EH (cell line): Measurements from ENCODE around the gene ZCCHC17.

Experiments used
- DNase-seq: peaks from one replicate; pipeline ENCODE4 v3.0.0-alpha.2; 2015; ENCODE audit warnings: low read depth

Gene ZCCHC17

DNA sequence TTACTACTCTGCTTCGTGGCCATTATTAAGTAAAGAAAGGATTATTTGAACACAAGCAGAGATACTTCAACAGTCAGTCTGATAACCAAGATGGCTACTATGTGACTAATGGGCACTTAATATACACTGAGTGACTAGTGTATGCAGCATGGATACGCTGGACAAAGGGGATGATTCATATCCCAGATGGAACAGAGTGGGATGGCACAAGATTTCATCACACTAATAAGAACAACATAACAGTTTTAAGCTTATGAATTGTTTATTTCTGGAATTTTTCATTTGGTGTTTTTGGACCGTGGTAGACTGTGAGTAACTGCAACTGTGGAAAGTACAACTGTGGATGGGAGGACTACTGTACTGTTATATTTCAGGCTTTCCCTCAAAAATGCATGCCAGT lies 9.4 kb downstream of the ZCCHC17 start:
- peak; percentile 96 for DNase-seq

DNA sequence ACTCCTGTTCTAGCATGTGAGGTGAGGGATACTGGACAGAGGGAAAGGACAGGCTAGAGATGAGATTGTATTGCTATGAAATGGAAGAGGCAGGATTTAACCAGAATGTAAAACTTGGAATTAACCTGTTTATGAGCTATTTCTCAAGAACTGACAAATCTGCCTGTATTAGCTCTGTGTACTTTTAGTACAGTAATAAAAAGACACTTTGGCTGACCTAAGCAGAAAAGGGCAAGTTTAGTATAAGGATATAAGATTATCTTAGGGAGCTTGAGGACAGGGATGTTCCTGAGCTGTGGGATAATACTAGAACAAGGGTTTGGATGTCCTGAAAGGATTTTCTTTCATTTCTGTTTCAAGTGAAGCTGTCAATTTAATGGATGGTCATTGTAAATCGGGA lies 11.2 kb downstream of the ZCCHC17 start:
- no peak for DNase-seq

DNA sequence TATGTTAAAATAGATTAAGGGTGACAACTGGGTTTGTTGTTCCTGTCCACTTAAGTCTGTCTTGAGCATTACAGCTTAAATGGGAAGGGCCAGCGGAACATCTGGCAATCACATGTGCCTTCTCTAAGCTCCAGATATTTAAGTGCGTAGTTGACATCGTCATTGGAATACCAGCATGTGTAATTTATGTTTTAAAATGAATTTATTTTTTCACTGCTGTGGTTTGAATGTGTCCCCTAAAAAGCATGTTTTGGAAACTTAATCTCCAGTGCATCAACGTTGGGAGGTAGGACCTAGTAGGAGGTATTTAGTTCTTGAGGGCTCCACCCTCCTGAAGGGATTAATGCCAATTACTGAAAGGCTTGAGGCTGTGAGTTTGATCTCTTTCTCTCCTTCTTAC lies 13.4 kb downstream of the ZCCHC17 start:
- no peak for DNase-seq

DNA sequence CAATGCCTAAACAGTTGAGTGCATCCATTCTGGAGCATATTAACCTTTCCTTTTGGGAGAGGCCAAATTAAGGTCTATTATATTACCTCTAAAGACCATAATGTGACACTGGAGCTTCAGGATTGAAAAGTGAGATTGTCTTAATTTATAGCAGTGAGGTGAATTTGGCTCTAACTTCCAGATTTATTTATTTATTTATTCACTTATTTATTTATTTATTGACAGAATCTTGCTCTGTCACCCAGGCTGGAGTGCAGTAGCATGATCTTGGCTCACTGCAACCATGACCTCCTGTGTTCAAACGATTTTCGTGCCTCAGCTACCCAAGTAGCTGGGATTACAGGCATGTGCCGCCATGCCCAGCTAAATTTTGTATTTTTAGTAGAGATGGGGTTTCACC lies 19.1 kb downstream of the ZCCHC17 start:
- no peak for DNase-seq

DNA sequence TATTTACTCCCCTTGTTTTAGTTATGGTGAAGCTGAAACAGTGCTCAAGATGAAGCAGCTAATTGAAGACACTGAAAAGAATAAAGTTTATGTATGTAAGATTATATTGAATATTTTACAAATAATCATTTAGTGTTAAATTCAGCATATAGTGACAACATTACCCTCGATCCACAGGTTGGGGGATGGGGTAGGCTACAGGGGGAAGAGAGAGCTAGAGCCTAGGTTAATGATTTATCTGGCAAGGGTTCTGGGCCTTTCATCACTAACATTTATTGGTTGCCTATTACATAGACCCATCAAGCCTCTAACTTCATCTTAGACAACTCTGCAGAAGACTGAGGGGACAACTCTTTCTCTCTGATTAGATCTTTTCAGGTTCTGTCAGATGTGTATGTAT lies 21.3 kb downstream of the ZCCHC17 start:
- DNase-seq, result no peak

DNA sequence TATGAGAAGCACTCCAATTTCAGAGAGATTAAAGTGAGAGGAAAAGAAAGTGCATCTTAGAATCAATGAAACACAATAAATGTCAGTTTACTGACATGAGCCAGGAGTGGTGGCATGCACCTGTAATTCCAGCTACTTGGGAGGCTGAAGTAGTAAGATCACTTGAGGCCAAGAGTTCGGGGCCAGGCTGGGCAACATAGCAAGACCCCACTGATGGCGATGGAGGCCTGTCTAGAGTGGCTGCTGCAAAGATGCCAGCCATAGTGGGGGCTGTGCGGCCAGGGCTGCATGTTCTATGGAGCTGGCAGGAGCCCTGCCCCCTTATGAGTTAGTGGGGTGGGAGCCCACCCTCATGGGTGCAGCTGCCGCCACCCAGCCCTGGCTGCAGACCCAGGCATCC lies 27.3 kb downstream of the ZCCHC17 start:
- DNase-seq, result no peak

DNA sequence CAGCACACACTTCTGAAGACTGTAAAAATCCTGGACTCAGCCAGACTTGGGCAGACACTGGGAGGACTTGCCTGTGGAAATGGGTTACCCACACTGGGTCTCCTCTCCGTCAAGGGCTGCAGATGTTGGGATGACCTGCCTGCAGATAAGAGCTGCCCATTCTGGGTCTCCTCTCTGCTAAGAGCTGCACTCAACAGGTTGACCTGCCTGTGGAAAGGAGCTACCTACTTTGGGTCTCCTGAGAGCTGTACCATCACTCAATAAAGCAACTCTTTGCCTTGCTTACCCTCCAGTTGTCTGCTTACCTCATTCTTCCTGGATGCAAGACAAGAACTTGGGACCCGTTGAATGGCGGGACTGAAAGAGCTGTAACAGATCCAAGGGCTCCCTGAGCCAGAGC lies 28.2 kb downstream of the ZCCHC17 start:
- no peak for DNase-seq

DNA sequence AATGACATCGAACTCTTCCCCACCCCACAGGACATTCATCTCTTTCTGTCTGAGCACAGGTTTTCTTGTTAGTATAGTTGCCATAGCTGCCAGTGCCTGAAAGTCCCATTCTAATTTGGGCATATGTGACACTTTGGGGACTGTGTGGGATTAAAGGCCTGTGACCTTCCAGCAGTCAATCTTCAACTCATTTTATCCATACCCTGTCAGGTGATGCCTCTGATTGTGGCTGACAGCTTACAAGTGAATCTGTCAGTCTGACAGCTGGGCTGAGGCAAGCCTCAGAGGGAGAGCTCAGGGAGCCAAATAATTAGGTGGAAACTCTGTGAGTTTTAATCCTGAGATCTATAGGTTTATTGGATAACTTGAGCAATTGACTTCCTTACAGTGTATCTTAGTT lies 29.6 kb downstream of the ZCCHC17 start:
- DNase-seq, result no peak

DNA sequence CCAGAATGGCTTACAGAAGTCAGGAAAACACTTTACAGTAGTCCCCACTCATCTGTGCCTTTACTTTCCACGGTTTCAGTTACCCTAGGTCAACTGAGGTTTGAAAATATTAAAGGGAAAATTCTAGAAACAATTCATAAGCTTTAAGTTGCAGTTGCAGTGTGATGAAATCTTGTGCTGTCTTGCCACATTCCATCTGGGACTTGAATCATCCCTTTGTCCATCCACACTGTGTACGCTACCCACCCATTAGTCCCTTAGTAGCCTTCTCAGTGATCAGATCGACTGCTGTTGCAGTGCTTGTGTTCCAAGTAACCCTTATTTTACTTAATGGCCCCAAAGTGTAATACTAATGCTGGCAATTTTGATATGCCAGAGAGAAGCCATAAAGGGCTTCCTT lies 30.5 kb downstream of the ZCCHC17 start:
- DNase-seq, result peak; percentile 44

DNA sequence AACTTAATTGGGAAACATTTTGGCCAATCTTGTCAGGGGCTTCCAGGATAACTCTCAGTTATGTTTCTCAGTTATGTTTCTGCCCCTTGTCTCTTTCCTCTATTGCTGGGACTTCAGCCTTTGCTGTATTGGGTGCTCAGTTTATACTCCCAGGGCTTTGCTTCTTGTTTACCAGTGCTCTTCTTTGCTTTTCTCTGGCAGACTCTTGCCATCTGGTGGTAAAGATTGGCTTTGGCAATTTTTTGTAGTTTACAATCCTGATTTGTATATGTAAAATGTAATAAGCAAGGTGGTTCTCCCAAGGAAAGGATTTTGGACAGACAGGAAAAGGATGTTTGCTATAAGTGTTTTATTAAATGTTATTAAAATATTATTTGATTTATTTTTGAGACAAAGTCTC lies 38.2 kb downstream of the ZCCHC17 start:
- peak; percentile 62 for DNase-seq

DNA sequence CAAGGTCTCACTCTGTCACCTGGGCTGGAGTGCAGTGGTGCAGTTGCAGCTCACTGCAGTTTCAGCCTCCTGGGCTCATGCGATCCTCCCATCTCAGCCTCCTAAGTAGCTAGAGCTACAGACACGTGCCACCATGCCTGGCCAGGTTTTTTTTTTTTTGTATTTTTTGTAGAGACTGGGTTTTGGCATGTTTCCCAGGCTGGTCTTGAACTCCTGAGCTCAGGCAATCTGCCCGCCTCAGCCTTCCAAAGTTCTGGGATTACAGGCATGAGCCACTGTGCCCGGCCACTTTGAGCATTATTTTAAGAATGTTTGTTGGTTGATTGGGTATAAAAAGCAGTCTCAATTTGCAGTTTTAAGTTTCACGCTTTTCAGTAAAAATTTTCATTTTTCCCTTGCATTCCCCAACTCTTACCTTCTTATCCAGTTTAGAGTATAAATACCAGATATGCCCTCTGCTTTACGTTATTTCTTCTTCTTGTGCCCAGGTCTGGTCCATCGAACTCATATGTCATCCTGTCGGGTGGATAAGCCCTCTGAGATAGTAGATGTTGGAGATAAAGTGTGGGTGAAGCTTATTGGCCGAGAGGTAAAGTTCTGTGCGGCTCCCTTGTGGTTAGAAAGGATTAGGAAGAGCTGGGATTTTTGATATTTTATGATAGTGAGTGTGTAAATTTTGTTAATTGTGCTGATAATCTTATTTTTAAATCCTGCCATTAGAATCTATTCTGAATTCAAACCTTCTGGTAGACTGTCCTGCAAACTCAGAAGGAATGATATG lies 40.0 kb downstream of the ZCCHC17 start:
- DNase-seq, result no peak

DNA sequence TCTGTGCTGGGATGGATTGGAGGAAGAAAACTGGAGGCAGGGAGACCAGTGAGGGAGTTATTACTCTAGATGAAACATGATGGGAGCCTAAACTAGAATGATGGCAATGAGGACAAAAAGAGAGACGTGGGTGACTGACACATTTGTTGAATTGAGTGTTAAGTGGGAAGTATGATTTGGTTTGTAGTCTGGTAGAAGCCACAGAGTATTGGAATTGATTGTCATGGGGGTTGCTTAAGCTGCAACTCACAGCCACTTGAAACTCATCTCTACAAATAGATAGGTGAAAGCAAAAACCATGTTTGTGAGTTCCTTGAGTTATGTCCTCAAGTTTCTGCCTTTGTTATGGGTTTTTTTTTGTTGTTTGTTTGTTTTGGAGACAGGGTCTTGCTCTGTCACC lies 47.7 kb downstream of the ZCCHC17 start:
- no peak for DNase-seq

DNA sequence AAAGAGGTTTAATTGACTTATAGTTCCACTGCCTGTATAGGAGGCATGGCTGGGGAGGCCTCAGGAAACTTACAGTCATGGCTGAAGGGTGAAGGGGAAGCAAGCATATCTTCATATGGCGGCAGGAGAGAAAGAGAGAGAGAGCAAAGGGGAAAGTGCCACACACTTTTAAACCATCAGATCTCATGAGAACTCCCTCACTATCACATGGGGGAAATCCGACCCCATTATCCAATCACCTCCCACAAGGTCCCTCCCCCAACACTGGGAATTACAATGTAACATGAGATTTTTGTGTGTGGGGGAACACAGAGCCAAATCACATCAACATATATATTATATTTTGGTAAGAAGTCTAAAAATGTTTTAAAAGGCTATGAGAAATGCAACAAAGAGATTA lies 48.8 kb downstream of the ZCCHC17 start:
- DNase-seq, result no peak

DNA sequence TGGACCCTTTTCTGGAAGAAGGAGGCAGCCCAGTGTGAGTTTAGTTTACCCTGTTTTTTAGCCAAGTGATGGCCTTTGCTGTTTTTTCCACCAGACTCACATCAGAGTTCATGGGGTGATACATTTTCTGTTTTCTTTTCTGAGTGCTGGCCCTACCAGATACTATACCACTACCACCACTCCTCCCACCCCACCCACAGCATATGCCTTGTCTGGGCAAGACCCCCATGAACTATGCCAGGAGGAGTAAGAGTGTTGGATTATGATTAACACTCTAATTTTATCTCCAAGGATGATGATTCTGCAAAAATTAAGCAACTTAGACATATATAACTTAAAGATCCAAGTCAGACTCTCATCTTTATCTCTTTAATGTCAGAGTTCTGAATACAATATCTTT lies 50.0 kb downstream of the ZCCHC17 start:
- no peak for DNase-seq

DNA sequence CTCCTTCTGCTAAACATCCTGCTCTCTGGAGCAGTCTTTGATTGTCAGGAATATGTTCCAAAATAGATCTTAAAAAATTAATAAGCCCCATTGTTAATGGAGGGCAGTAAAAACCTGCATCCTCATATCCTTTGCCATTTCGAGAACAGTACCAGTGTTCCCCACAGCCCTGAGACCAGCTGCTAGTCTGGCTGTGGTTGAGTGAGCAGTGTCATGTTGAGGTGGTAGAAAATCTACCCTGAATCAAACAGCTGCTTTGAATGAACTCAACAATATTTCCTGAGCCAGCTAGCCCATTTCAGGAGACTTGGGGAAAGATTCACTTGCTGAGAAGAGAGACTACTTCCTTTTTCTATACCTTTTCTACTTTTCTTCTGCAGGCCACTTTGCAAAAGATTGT lies 51.6 kb downstream of the ZCCHC17 start:
- DNase-seq, result no peak

DNA sequence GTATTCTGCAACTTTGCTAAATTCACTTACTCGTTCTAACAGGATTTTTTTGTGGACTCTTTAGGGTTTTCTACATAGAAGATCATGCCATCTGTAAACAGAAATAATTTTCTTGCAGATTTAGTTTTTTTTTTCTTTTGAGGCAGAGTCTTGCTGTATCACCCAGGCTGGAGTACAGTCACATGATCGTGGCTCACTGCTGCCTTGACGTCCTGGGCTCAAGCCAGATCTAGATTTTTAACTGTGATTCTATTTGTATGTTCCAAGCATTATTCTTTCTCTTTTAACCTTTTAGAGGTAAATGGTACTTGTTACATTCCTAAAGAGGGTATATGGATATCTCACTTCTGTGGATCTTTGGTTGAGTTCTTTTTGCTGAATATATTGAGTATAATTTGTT lies 57.5 kb downstream of the ZCCHC17 start:
- DNase-seq, result peak; percentile 9

DNA sequence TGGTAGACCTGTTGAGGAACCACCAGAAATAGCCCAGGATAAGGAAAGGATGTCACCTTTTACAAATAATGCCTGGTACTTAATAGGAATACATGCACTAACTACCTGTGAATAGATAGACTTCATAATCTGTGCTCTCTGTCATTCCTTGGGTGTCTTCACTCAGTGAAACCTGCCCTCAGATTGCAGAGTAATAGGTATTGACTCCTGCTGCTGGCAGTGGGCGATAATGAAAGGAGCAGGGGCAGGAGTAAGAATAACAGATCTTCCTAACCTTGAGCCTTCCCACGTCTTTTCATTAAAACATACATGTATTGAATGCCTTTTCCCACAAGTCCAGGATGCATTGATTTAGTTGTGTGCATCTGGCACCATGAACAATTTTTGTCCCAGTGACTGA lies 59.6 kb downstream of the ZCCHC17 start:
- no peak for DNase-seq

DNA sequence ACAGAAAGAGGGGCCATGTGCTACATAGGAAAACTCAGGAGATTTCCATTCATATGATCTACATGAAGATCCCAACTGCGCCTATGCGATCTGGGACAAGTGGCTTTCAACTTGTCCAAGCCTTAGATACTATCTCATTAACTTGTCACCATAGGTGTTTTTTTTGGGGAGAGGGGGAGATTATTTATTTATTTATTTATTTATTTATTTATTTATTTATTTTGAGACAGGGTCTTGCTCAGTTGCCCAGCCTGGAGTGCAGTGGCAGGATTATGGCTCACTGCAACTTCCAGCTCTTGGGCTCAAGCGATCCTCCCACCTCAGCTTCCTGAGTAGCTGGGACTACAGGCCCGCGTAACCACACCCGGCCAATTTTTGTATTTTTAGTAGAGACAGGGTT lies 64.8 kb downstream of the ZCCHC17 start:
- no peak for DNase-seq

DNA sequence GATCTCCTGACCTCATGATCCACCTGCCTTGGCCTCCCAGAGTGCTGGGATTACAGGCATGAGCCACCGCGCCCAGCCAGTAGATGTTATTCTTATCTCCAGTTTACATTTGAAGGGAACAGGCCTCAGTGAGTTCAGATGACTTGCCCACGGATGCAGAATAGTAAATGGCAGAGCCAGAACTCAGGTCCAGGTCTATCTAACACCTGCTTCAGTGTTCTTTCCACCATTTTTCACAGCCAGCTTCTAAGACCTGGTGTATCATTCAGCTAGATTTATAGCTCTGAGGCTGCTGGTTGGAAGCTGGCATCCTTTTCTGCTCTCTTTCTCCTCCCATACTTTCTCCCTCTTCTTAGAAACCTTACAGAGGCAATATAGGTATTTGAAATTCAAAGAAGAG lies 65.2 kb downstream of the ZCCHC17 start:
- DNase-seq, result no peak

DNA sequence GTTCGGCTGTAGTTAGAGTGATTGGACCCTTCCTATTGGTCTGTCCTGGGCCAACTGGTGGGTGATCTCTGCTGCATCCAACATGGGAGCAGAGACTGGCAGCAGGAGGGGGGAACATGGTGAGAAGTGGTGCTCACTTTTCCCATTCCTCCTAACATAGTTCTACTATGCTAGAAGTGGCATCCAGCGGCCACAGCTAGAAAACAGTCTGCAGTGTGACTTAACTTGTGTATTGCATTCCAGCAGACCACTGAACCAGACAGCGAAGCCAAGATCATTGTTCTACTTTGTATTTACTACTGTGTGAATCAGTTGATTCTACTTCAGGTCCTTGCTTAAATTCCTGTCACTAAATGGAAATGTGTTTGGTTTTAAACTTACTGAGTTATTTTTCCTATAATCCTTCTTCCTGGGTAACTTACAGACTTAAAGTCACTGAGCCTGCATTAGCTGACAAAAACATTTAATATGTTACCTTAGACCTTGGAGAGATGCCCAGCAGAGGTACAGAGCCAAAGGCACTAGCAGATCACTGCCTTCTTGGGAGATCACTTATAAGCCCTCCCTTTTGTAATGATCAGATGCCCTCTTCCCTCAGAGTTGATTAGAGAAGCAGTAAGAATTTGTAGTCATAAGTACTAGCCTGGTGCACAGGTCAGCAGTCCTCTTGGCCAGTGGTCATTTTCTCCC lies 67.9 kb downstream of the ZCCHC17 start:
- DNase-seq, result no peak

DNA sequence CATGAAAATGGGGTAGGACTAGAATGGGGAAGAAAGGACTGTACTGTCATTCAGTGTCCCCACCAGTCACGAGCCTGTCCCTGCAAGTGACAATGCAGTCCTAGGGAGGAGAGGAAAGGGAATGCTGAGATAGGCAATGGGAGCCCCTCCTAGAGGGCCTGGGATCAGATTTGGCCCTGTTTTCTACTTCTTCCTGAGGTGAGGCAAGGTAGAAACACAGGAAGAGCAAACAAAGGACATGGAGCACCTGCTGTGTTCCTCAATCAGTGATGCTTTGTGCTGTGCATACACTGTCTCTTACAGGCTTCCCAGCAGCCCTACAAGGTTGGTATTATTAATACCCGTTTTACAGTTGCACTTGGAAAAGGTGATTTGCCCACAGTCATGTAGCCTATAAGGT lies 70.0 kb downstream of the ZCCHC17 start:
- no peak for DNase-seq

DNA sequence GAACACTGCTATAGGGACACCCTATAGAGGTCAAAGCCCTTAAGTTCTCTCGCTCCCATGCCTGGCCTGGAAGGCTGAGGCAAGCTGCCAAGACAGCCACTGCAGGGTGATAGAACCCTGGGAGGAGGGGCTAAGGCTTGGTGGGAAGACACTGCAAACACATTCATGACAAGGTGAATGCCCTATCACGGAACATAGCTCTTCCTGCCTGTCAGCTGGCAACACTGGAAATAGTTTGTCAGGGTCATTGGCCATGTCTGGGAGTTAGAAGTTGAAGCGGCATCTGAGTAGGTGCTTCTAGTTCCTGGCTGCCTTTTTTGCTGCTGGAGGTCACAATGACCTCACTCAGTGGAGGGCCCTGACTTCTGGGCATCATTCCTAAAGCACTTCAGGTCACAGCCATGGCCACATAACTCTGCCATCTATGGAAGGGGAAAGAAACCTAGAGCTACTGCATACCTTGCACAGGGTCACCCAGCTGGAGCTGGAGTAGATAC lies 71.8 kb downstream of the ZCCHC17 start:
- DNase-seq, result peak; percentile 14

DNA sequence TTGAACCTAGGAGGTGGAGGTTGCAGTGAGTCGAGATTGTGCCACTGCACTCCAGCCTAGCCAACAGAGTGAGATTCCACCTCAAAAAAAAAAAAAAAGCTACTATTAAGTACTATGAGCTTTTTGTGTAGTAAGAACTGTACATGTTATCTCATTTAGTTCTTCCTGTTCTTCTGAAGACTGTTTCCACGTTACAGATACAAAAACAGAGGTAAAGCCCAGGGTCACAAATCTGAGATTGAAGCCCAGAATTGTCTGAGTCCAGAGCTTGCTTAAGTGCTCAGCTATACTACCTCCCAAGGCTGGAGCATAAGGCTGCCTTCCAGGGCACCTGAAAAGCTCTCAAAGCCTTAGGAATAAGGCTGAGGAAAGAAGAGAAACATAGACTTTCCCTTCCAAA lies 73.2 kb downstream of the ZCCHC17 start:
- DNase-seq, result no peak

DNA sequence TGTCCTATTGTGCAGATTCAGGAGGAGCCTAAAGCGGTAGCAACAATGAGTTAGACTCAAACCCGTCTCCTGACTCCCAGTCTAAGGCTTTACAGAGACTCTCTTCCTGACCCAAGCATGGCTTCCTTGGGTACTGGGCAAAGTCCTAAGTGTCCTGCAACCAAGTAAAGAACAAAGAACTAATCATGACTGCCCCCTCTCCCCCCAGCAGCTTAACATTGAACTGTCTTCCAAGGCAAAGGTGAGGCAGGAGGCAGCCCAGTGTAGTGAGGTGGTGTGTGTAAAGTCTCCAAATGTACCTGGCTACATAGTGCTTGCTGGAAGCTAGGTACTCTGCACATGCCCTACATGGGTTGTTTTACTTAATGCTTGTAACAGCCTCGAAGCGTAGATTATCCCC lies 73.7 kb downstream of the ZCCHC17 start:
- no peak for DNase-seq
